K562 (cell line): ENCODE measurements around the gene CCSER1. TPM values are rescaled to one million over a fixed set of nuclear protein-coding genes. Genes with fewer than 3 reads are reported as not detected.

Source experiments
- ATAC-seq: fragments of 200-7000 bp; cut with Tn5 transposase; 3 replicates; pipeline ENCODE4 v1.9.1; 2020; ENCODE audit warnings: moderate library complexity
- BruUV-seq: library from RNA; stranded (reverse); fragments of 400-500 nt; replicated peaks from 2 replicates; lab custom pipeline; 2021; lab: Mats Ljungman, UMichigan
- CTCF ChIA-PET: fragments of 300-600 bp; formaldehyde crosslinking; extraction: SDS; loops from one replicate; lab custom pipeline; 2021; ENCODE audit warnings: low intra/inter-chr PET ratio; lab: Yijun Ruan, JAX
- POLR2A ChIA-PET: fragments of 300-600, 350-650 bp; sonication (Branson Sonifier 250); formaldehyde crosslinking; extraction: SDS; loops from one replicate; lab custom pipeline; 2021; ENCODE audit warnings: antibody characterized with exemption, inconsistent platforms; lab: Yijun Ruan, JAX
- DNase-seq, 4 experiments: peaks; one replicate each; pipeline versions ENCODE4 v3.0.0 to v3.0.0-alpha.2; 2011 to 2018; ENCODE audit warnings: low spot score in 3 of 4, mixed read lengths in 3 of 4; ENCODE audit errors: extremely low read depth in 1 of 4
- FAIRE-seq: peaks from 2 replicates; lab custom pipeline; 2011; peaks lifted over from hg19 to GRCh38; lab: Jason Lieb, UNC
- H2AFZ ChIP-seq: 2 replicates; pipeline ENCODE4 v1.6.0; 2011; ENCODE audit warnings: low read depth, low read length, control low read depth, inconsistent platforms
- H3K27ac ChIP-seq: fragments of 200-600 bp; 3 replicates; pipeline ENCODE4 v1.8.0; 2011; ENCODE audit warnings: low read depth, mild to moderate bottlenecking, control low read depth, inconsistent platforms, low read length, moderate library complexity, mixed read lengths; ENCODE audit errors: extremely low read depth
- H3K27me3 ChIP-seq, 2 experiments: fragments of 300-600 bp in 1 of 2; 2 replicates in 1 of 2; 3 replicates in 1 of 2; pipeline versions ENCODE4 v1.6.0 to v1.8.0; 2011; ENCODE audit warnings: inconsistent platforms in 2 of 2, low read length in 2 of 2, mild to moderate bottlenecking in 1 of 2, mixed read lengths in 1 of 2, moderate library complexity in 1 of 2; ENCODE audit not compliant: control insufficient read depth in 2 of 2, insufficient read depth in 2 of 2
- H3K36me3 ChIP-seq: fragments of 300-600 bp; 3 replicates; pipeline ENCODE4 v1.8.0; 2011; ENCODE audit warnings: mild to moderate bottlenecking, low read length, inconsistent platforms; ENCODE audit not compliant: control insufficient read depth, insufficient read depth
- H3K4me1 ChIP-seq, 2 experiments: fragments of 200-600 bp in 1 of 2; replicated peaks in 1 of 2; 2 replicates in 1 of 2; 3 replicates in 1 of 2; pipeline versions ENCODE4 v1.5.1 to v1.8.0; 2011; ENCODE audit warnings: inconsistent platforms in 2 of 2, low read length in 2 of 2, mild to moderate bottlenecking in 1 of 2, mixed read lengths in 1 of 2, moderate library complexity in 1 of 2; ENCODE audit not compliant: control insufficient read depth in 2 of 2, insufficient read depth in 2 of 2
- H3K4me2 ChIP-seq: 2 replicates; pipeline ENCODE4 v1.6.1; 2011; ENCODE audit warnings: low read length, control low read depth, inconsistent platforms, mixed read lengths; ENCODE audit not compliant: insufficient read depth
- H3K4me3 ChIP-seq: fragments of 200-600 bp; sonication (generic), shearing (Covaris generic); 2 replicates; pipeline ENCODE4 v1.5.1; 2016; ENCODE audit warnings: control low read depth, inconsistent platforms
- H3K79me2 ChIP-seq: fragments of 200-600 bp; 3 replicates; pipeline ENCODE4 v1.8.0; 2011; ENCODE audit warnings: low read length, inconsistent platforms; ENCODE audit not compliant: control insufficient read depth, insufficient read depth
- H3K9ac ChIP-seq, 2 experiments: 2 replicates each; pipeline versions ENCODE4 v1.6.0 to v1.6.1; 2011; ENCODE audit warnings: low read depth in 2 of 2, low read length in 2 of 2, control low read depth in 1 of 2, inconsistent platforms in 1 of 2, mild to moderate bottlenecking in 1 of 2, mixed read lengths in 1 of 2; ENCODE audit not compliant: insufficient read depth in 1 of 2
- H3K9me1 ChIP-seq: one replicate; pipeline ENCODE4 v1.6.0; 2011; ENCODE audit warnings: inconsistent platforms, mild to moderate bottlenecking, low read length, moderate library complexity; ENCODE audit not compliant: control insufficient read depth, insufficient read depth
- H3K9me3 ChIP-seq: replicated peaks from 2 replicates; pipeline ENCODE4 v1.5.1; 2011; ENCODE audit warnings: low read depth, low read length, inconsistent platforms; ENCODE audit not compliant: control insufficient read depth, insufficient read depth
- H4K20me1 ChIP-seq: replicated peaks from 2 replicates; pipeline ENCODE4 v1.6.1; 2011; ENCODE audit warnings: low read length, inconsistent platforms, mixed read lengths; ENCODE audit not compliant: control insufficient read depth, insufficient read depth
- FOXK2 ChIP-seq, 2 experiments: fragments of 450-650 bp; IDR thresholded peaks in 1 of 2; conservative IDR thresholded peaks in 1 of 2; 2 replicates each; pipeline ENCODE4 v1.6.1; 2016; ENCODE audit warnings: low read depth in 2 of 2, mild to moderate bottlenecking in 1 of 2
- NR4A1 ChIP-seq, 2 experiments: fragments of 250-450 bp in 1 of 2; fragments of 450-650 bp in 1 of 2; sonication (Bioruptor Pico) in 1 of 2; IDR thresholded peaks; 2 replicates each; pipeline versions ENCODE4 v1.4.0 to v1.6.1; 2016 to 2020; ENCODE audit warnings: mild to moderate bottlenecking in 2 of 2, missing compliant biosample characterization in 1 of 2, missing genetic modification characterization in 1 of 2, moderate library complexity in 1 of 2
- RFX5 ChIP-seq: IDR thresholded peaks from 2 replicates; pipeline ENCODE4 v1.6.1; 2011; ENCODE audit warnings: low read depth, mild to moderate bottlenecking, improper control_type of control experiment, low read length
- ZEB2 ChIP-seq: fragments of 450-650 bp; IDR thresholded peaks from 2 replicates; pipeline ENCODE4 v1.6.1; 2016
- ZNF134 ChIP-seq: fragments of 250-450 bp; sonication (Bioruptor Pico); conservative IDR thresholded peaks from 2 replicates; pipeline ENCODE4 v1.4.0; 2020
- WGBS: fragments of 100-300 bp; shearing (Covaris generic); methylation state at CpG from one replicate; pipeline ENCODE4 v1.1.6; 2016; ENCODE audit warnings: low coverage, mixed read lengths; ENCODE audit not compliant: insufficient coverage; ENCODE audit errors: missing lambda C conversion rate; 5-methylcytosine and 5-hydroxymethylcytosine counted together
- in situ Hi-C: fragments of 300-500 bp; cut with MboI; formaldehyde crosslinking; loops from 4 replicates; pipeline ENCODE4 v1.15.0; 2018; ENCODE audit warnings: inconsistent platforms, mixed read lengths
- intact Hi-C: fragments of 100-400 bp; cut with micrococcal nuclease; formaldehyde crosslinking; loops from 2 replicates; pipeline ENCODE4 v1.14.2; 2022
- polyA plus RNA-seq, 8 experiments: library from polyadenylated mRNA; depleted of rRNA in 4 of 8; stranded (reverse) in 5 of 8; unstranded in 3 of 8; fragments of >200 nt; fragmentation: Nextera tagmentation in 2 of 8; fragmentation: Illumina TruSeq in 1 of 8; extraction: Ambion mirVana in 2 of 8; extraction: Trizol in 1 of 8; gene quantifications; 2 replicates each; pipeline versions ENCODE4 v1.2.1 to v1.2.3, GENCODE V29; 2011 to 2014; ENCODE audit warnings: inconsistent platforms in 1 of 8, missing spikeins in 1 of 8
- total RNA-seq, 7 experiments: library from RNA; depleted of rRNA in 6 of 7; stranded (reverse); fragments of >200 nt in 6 of 7; fragmentation: Illumina TruSeq in 2 of 7; extraction: Trizol in 2 of 7; gene quantifications; 2 replicates each; pipeline versions ENCODE4 v1.2.1 to v1.2.3, GENCODE V29; 2011 to 2021; ENCODE audit warnings: low replicate concordance in 1 of 7
- TF ChIP-seq, protein P1 (sequence below), 2 experiments: fragments of 450-650 bp; conservative IDR thresholded peaks; 2 replicates each; pipeline ENCODE4 v1.6.1; 2017; ENCODE audit warnings: mild to moderate bottlenecking in 2 of 2, moderate library complexity in 2 of 2
- TF ChIP-seq, protein P2 (sequence below): IDR thresholded peaks from 3 replicates; pipeline ENCODE4 v1.6.1; 2011; ENCODE audit warnings: borderline replicate concordance, mild to moderate bottlenecking; ENCODE audit not compliant: insufficient read length, insufficient read depth

CCSER1 gene
- total and polyA plus RNA-seq, 9 of the 15 experiments (the other 6 are each of a cell fraction or from before 2014, with no cell fraction given): not detected

DNA sequence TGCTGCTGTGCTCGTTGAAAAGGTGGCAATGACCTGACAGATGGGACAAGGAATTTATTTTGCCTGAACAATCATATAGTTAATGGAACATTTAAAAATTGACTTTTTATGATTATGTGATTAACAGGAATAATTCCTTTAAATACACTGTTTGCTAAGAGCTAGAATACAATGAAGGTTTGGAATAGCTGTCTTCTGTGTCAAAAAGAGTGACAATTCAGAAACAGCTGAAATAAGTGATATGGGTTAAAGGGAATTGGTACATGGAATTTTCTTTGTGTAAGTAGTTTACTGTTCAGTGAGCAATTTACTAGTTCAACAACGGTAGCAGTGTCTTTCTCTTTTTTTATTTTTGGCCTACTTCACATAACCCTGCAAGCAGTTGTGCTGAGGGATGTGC lies 1093.1 kb downstream of the CCSER1 start (continued):
- TF ChIP-seq, protein P1, sequence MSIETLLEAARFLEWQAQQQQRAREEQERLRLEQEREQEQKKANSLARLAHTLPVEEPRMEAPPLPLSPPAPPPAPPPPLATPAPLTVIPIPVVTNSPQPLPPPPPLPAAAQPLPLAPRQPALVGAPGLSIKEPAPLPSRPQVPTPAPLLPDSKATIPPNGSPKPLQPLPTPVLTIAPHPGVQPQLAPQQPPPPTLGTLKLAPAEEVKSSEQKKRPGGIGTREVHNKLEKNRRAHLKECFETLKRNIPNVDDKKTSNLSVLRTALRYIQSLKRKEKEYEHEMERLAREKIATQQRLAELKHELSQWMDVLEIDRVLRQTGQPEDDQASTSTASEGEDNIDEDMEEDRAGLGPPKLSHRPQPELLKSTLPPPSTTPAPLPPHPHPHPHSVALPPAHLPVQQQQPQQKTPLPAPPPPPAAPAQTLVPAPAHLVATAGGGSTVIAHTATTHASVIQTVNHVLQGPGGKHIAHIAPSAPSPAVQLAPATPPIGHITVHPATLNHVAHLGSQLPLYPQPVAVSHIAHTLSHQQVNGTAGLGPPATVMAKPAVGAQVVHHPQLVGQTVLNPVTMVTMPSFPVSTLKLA (conservative IDR thresholded peaks at IDR 0.05): no peak

DNA sequence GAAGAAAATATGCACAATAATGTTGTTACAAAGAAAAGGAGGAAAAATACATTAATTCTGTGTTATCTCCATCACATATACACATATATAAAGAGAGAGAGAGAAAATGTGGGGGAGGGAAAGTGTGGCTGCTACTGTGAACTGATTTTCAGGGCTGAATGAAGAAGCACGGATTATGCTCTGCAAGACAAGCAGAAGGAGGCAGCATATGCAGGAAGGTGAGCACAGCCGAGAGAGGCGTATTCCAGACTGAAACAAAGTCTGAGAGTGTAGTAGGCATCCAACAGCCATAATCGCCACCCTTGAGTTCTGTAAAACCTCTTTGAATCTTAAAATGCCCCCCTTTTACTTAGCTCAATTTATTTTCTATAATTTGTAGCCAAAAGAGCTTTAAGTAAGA lies 1094.8 kb downstream of the CCSER1 start:
- no peaks in the 10 kb centered on the region for H3K27me3 ChIP-seq
- no peaks in the 10 kb centered on the region for H3K36me3 ChIP-seq
- H3K79me2 ChIP-seq: no peaks in the 10 kb centered on the region
- no peak for DNase-seq
- TF ChIP-seq ZEB2: no peak
- TF ChIP-seq, protein P2, sequence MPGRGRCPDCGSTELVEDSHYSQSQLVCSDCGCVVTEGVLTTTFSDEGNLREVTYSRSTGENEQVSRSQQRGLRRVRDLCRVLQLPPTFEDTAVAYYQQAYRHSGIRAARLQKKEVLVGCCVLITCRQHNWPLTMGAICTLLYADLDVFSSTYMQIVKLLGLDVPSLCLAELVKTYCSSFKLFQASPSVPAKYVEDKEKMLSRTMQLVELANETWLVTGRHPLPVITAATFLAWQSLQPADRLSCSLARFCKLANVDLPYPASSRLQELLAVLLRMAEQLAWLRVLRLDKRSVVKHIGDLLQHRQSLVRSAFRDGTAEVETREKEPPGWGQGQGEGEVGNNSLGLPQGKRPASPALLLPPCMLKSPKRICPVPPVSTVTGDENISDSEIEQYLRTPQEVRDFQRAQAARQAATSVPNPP: no peak
- no peak for TF ChIP-seq NR4A1 (CRISPR knock-in tag; IDR thresholded peaks at IDR 0.05)
- no peak for TF ChIP-seq NR4A1 (tag; IDR thresholded peaks at IDR 0.05)
- TF ChIP-seq FOXK2 (conservative IDR thresholded peaks at IDR 0.05 in 1 of 2, IDR thresholded peaks at IDR 0.05 in 1 of 2; ENCODE audit: low read depth in 2 of 2): no peak
- TF ChIP-seq ZNF134 (CRISPR knock-in tag): no peak
- TF ChIP-seq RFX5: no peak
- H3K4me3 ChIP-seq: no peak overlapping the region
- no peaks in the 10 kb centered on the region for H4K20me1 ChIP-seq
- H3K4me2 ChIP-seq: no peak overlapping the region
- ChIA-PET CTCF (no interaction called here), POLR2A (no interaction called here)
- no peak overlapping the region for H3K9ac ChIP-seq
- no peak for ATAC-seq
- no peak for FAIRE-seq
- intact Hi-C loops: no loop called here
- no peak overlapping the region for H2AFZ ChIP-seq
- H3K27ac ChIP-seq: no peak overlapping the region
- in situ Hi-C loops: no loop called here
- H3K4me1 ChIP-seq: no peaks in the 10 kb centered on the region
- no peaks in the 10 kb centered on the region for H3K9me3 ChIP-seq
- no peaks in the 10 kb centered on the region for H3K9me1 ChIP-seq
- no TSS peak for BruUV-seq
- 0% methylated on average over 4 of the region's 4 CpGs for WGBS
